HL-60 (cell line): Measurements from ENCODE around the gene CCDC57.

ENCODE experiments used
- CTCF ChIP-seq: IDR thresholded peaks from one replicate; pipeline ENCODE4 v1.5.1; 2011; ENCODE audit warnings: low read length, control low read depth, inconsistent platforms; ENCODE audit not compliant: insufficient read depth
- POLR2AphosphoS5 ChIP-seq: IDR thresholded peaks from 2 replicates; pipeline ENCODE4 v1.6.1; 2012; ENCODE audit warnings: low read depth
- SPI1 ChIP-seq: IDR thresholded peaks from 2 replicates; pipeline ENCODE4 v1.6.1; 2012; ENCODE audit warnings: low read depth, mild to moderate bottlenecking, borderline replicate concordance

GRCh38 chr17:82229698-82230608 lies 17.3 kb upstream of the CCDC57 start:
- TF ChIP-seq SPI1 (no peak; the same call in 1 of the 2 replicates), CTCF (no peak), POLR2AphosphoS5 (peak; percentile 52; the same call in 1 of the 2 replicates)
